ENCODE data around the gene POP4.

Gene POP4

GRCh38 chr19:29569038-29569911, 36.8 kb upstream of the POP4 start:
- TF ChIP-seq GATA2 (IDR thresholded peaks at IDR 0.05; ENCODE audit: low read depth, low read length) (no peak), GATA3 (IDR thresholded peaks at IDR 0.05; ENCODE audit: low read depth, low read length) (no peak)

- TF ChIP-seq GATA2 (IDR thresholded peaks at IDR 0.05; ENCODE audit: low read depth, low read length) (no peak), GATA3 (IDR thresholded peaks at IDR 0.05; ENCODE audit: low read depth, low read length) (no peak)
These were observed 34.9 kb upstream of the POP4 start for GRCh38 chr19:29571181-29571580.

- TF ChIP-seq GATA3 (IDR thresholded peaks at IDR 0.05; ENCODE audit: low read depth, low read length) (no peak), GATA2 (IDR thresholded peaks at IDR 0.05; ENCODE audit: low read depth, low read length) (no peak)
These were observed 32.6 kb upstream of the POP4 start for GRCh38 chr19:29573486-29573885.

- TF ChIP-seq GATA3 (IDR thresholded peaks at IDR 0.05; ENCODE audit: low read depth, low read length) = no peak
- no peak for TF ChIP-seq GATA2 (IDR thresholded peaks at IDR 0.05; ENCODE audit: low read depth, low read length)
These were observed 31.6 kb upstream of the POP4 start for GRCh38 chr19:29574510-29574909.

- no peak for TF ChIP-seq GATA3 (IDR thresholded peaks at IDR 0.05; ENCODE audit: low read depth, low read length)
- no peak for TF ChIP-seq GATA2 (IDR thresholded peaks at IDR 0.05; ENCODE audit: low read depth, low read length)
These were observed 30.0 kb upstream of the POP4 start for GRCh38 chr19:29576046-29576606.

GRCh38 chr19:29576761-29577648, 29.1 kb upstream of the POP4 start:
- TF ChIP-seq GATA3 (IDR thresholded peaks at IDR 0.05; ENCODE audit: low read depth, low read length) (no peak), GATA2 (IDR thresholded peaks at IDR 0.05; ENCODE audit: low read depth, low read length) (no peak)

- TF ChIP-seq GATA3 (IDR thresholded peaks at IDR 0.05; ENCODE audit: low read depth, low read length) = no peak
- TF ChIP-seq GATA2 (IDR thresholded peaks at IDR 0.05; ENCODE audit: low read depth, low read length) = no peak
These were observed 28.5 kb upstream of the POP4 start for GRCh38 chr19:29577649-29577963.

GRCh38 chr19:29578349-29578748, 27.7 kb upstream of the POP4 start:
- TF ChIP-seq GATA3 (IDR thresholded peaks at IDR 0.05; ENCODE audit: low read depth, low read length) = no peak
- no peak for TF ChIP-seq GATA2 (IDR thresholded peaks at IDR 0.05; ENCODE audit: low read depth, low read length)

- TF ChIP-seq GATA2 (IDR thresholded peaks at IDR 0.05; ENCODE audit: low read depth, low read length) = no peak
These were observed 26.7 kb upstream of the POP4 start for GRCh38 chr19:29579308-29579910.

GRCh38 chr19:29581398-29581797, 24.7 kb upstream of the POP4 start:
- TF ChIP-seq GATA3 (IDR thresholded peaks at IDR 0.05; ENCODE audit: low read depth, low read length) (no peak), GATA2 (IDR thresholded peaks at IDR 0.05; ENCODE audit: low read depth, low read length) (no peak)

- TF ChIP-seq GATA3 (IDR thresholded peaks at IDR 0.05; ENCODE audit: low read depth, low read length) (no peak), GATA2 (IDR thresholded peaks at IDR 0.05; ENCODE audit: low read depth, low read length) (no peak)
These were observed 22.7 kb upstream of the POP4 start for GRCh38 chr19:29583196-29583999.

- TF ChIP-seq GATA2 (IDR thresholded peaks at IDR 0.05; ENCODE audit: low read depth, low read length) (no peak), GATA3 (IDR thresholded peaks at IDR 0.05; ENCODE audit: low read depth, low read length) (no peak)
These were observed 19.7 kb upstream of the POP4 start for GRCh38 chr19:29586401-29586800.

GRCh38 chr19:29587059-29587458, 19.0 kb upstream of the POP4 start:
- TF ChIP-seq GATA2 (IDR thresholded peaks at IDR 0.05; ENCODE audit: low read depth, low read length) (no peak), GATA3 (IDR thresholded peaks at IDR 0.05; ENCODE audit: low read depth, low read length) (no peak)
